Epithelial cell of esophagus (primary cell): ENCODE data around the gene STXBP2.

Source experiments
- DNase-seq: peaks from one replicate; pipeline ENCODE4 v3.0.0; 2010; ENCODE audit warnings: low read depth
- H3K4me3 ChIP-seq: 2 replicates; pipeline ENCODE4 v1.5.1; 2011; ENCODE audit warnings: mild to moderate bottlenecking, low read length, control low read depth
- TF ChIP-seq, protein P1 (sequence below): IDR thresholded peaks from 2 replicates; pipeline ENCODE4 v1.5.1; 2011; ENCODE audit warnings: low read depth, mild to moderate bottlenecking, low read length, control low read depth, inconsistent platforms; ENCODE audit not compliant: insufficient read depth; ENCODE audit errors: missing control alignments

STXBP2 gene

GRCh38 chr19:7598180-7598579 is 38.7 kb upstream of the STXBP2 start:
- no peak for DNase-seq
- H3K4me3 ChIP-seq: no peak overlapping the region
- TF ChIP-seq, protein P1, sequence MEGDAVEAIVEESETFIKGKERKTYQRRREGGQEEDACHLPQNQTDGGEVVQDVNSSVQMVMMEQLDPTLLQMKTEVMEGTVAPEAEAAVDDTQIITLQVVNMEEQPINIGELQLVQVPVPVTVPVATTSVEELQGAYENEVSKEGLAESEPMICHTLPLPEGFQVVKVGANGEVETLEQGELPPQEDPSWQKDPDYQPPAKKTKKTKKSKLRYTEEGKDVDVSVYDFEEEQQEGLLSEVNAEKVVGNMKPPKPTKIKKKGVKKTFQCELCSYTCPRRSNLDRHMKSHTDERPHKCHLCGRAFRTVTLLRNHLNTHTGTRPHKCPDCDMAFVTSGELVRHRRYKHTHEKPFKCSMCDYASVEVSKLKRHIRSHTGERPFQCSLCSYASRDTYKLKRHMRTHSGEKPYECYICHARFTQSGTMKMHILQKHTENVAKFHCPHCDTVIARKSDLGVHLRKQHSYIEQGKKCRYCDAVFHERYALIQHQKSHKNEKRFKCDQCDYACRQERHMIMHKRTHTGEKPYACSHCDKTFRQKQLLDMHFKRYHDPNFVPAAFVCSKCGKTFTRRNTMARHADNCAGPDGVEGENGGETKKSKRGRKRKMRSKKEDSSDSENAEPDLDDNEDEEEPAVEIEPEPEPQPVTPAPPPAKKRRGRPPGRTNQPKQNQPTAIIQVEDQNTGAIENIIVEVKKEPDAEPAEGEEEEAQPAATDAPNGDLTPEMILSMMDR: no peak

GRCh38 chr19:7600721-7601120 is 36.2 kb upstream of the STXBP2 start:
- no peak overlapping the region for H3K4me3 ChIP-seq
- TF ChIP-seq, protein P1: no peak
- DNase-seq: no peak

DNA sequence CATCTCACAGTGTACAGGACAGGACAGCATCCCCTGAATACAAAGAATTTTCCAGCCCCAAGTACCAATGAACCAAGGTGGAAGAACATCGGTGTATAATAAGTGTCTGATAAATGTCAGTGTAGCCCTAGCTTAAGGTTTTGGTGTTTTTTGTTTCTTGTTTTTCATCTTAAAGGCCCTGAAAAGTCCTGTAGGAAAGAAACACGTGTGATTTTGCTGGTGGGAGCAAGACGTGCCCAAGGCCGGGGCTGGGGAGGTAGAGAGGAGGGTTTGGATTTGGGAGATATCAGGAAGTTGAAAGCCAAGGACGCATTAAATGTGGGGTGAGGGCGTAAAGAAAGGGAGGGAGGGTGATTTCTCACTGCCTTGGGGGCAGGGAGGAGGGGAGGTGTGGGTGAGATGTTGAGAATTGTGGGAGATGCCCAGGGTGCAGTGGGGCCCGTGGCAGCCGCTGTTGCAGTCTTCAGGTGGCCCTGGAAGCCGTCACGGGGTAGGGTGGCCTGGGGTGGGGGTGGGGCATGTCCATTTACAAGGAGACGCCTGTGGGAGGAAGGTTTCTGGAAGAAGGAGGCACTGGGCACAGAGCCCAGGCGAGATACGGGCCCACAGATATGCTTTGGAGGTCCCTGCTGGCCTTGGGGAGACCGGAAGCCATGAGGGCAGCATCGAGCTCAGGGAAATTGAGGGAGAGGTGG is 34.5 kb upstream of the STXBP2 start:
- TF ChIP-seq, protein P1: no peak
- no peak overlapping the region for H3K4me3 ChIP-seq
- DNase-seq: no peak

GRCh38 chr19:7602935-7603497 is 33.9 kb upstream of the STXBP2 start:
- no peak overlapping the region for H3K4me3 ChIP-seq
- DNase-seq: no peak
- TF ChIP-seq, protein P1: no peak

GRCh38 chr19:7603919-7604318 is 33.0 kb upstream of the STXBP2 start:
- H3K4me3 ChIP-seq: no peak overlapping the region
- TF ChIP-seq, protein P1: no peak
- DNase-seq: no peak

DNA sequence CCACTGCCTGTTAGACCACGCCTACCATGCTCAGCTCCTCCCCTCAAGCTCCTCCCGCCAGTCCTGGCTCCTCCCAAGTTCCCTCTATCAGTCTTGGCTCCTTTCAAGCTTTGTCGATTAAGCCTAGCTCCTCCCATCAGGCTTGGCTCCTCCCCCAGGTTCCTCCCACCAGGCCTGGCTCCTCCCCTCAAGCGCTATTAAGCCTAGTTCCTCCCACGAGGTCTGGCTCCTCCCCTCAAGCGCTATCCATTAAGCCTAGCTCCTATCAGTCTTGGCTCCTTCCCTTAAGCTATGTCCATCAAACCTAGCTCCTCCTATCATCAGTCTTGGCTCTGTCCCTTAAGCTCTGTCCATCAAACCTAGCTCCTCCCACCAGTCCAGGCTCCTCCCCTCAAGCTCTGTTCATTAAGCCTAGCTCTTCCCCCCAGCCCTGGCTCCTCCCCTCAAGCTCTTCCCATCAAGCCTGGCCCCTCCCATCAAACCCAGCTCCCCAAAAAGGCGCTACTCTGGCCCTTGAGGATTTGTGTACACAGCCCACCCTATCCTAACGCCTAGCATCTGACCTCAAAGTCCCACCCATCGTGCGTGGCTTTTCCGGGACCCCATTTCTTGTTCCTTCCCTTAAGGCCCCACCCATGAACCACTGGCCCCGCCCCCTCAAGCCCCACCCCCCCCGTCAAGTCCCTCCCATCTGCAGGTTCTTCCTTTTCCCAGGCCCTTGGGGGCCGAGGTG is 31.3 kb upstream of the STXBP2 start:
- peak; percentile 34 for DNase-seq
- no peak overlapping the region for H3K4me3 ChIP-seq
- TF ChIP-seq, protein P1: no peak
